HEK293T (cell line): ENCODE measurements around the gene TMEM60.

Experiments
- ARNT ChIP-seq: fragments of 450-650 bp; IDR thresholded peaks from 2 replicates; pipeline ENCODE4 v1.6.1; 2017; ENCODE audit warnings: mild to moderate bottlenecking
- BHLHE40 ChIP-seq: fragments of 450-650 bp; IDR thresholded peaks from 2 replicates; pipeline ENCODE4 v1.6.1; 2016; ENCODE audit warnings: mild to moderate bottlenecking, moderate library complexity, borderline replicate concordance
- CTBP1 ChIP-seq: fragments of 450-650 bp; IDR thresholded peaks from 2 replicates; pipeline ENCODE4 v1.6.1; 2016; ENCODE audit warnings: borderline replicate concordance
- ELF4 ChIP-seq: fragments of 450-650 bp; IDR thresholded peaks from 2 replicates; pipeline ENCODE4 v1.6.1; 2017; ENCODE audit warnings: antibody characterized with exemption
- FOXA1 ChIP-seq: fragments of 450-650 bp; IDR thresholded peaks from 2 replicates; pipeline ENCODE4 v1.6.1; 2016; ENCODE audit warnings: mild to moderate bottlenecking
- FOXM1 ChIP-seq: fragments of 450-650 bp; IDR thresholded peaks from 2 replicates; pipeline ENCODE4 v1.6.1; 2017; ENCODE audit warnings: mild to moderate bottlenecking, borderline replicate concordance
- HDGF ChIP-seq: fragments of 450-650 bp; IDR thresholded peaks from 2 replicates; pipeline ENCODE4 v1.6.1; 2017; ENCODE audit warnings: antibody characterized with exemption, borderline replicate concordance
- L3MBTL2 ChIP-seq: fragments of 450-650 bp; conservative IDR thresholded peaks from 2 replicates; pipeline ENCODE4 v1.6.1; 2016; ENCODE audit warnings: mild to moderate bottlenecking
- NFRKB ChIP-seq: fragments of 450-650 bp; IDR thresholded peaks from 2 replicates; pipeline ENCODE4 v1.6.1; 2016; ENCODE audit warnings: mild to moderate bottlenecking, moderate library complexity
- PKNOX1 ChIP-seq: fragments of 450-650 bp; IDR thresholded peaks from 2 replicates; pipeline ENCODE4 v1.6.1; 2016
- SP1 ChIP-seq: fragments of 450-650 bp; IDR thresholded peaks from 2 replicates; pipeline ENCODE4 v1.6.1; 2017
- SUZ12 ChIP-seq: fragments of 450-650 bp; IDR thresholded peaks from 2 replicates; pipeline ENCODE4 v1.6.1; 2016; ENCODE audit warnings: mild to moderate bottlenecking

- no peak for TF ChIP-seq FOXA1
- no peak for TF ChIP-seq SUZ12
- no peak for TF ChIP-seq L3MBTL2
- TF ChIP-seq CTBP1 = no peak
- TF ChIP-seq FOXM1 = no peak
- TF ChIP-seq SP1 = no peak
- no peak for TF ChIP-seq ARNT
- TF ChIP-seq PKNOX1 = no peak
- TF ChIP-seq HDGF = no peak
- no peak for TF ChIP-seq ELF4
- no peak for TF ChIP-seq NFRKB
- TF ChIP-seq BHLHE40 = no peak
Observed at GRCh38 chr7:77813180-77813579, 14.9 kb upstream of the TMEM60 start.
